GM11168 (cell line): ENCODE data around the gene MALSU1.
"Not testable (repeated sequence)": the region's sequence is repeated elsewhere in the genome, so short reads cannot be mapped to it uniquely, and the experiment has no call there.

Source experiments
- in situ Hi-C: fragments of 300-500 bp; cut with MboI; formaldehyde crosslinking; loops from one replicate; pipeline ENCODE4 v1.12.0; 2022; ENCODE audit warnings: low sequenced_read_pairs; ENCODE audit not compliant: unreplicated experiment

MALSU1 gene

GRCh38 chr7:23284871-23285270, 14.3 kb upstream of the MALSU1 start:
- in situ Hi-C loops: loop anchor here (25.0 kb wide), 1 partner anchor 402 kb away; the partner anchor contains the start of gene FAM221A

DNA sequence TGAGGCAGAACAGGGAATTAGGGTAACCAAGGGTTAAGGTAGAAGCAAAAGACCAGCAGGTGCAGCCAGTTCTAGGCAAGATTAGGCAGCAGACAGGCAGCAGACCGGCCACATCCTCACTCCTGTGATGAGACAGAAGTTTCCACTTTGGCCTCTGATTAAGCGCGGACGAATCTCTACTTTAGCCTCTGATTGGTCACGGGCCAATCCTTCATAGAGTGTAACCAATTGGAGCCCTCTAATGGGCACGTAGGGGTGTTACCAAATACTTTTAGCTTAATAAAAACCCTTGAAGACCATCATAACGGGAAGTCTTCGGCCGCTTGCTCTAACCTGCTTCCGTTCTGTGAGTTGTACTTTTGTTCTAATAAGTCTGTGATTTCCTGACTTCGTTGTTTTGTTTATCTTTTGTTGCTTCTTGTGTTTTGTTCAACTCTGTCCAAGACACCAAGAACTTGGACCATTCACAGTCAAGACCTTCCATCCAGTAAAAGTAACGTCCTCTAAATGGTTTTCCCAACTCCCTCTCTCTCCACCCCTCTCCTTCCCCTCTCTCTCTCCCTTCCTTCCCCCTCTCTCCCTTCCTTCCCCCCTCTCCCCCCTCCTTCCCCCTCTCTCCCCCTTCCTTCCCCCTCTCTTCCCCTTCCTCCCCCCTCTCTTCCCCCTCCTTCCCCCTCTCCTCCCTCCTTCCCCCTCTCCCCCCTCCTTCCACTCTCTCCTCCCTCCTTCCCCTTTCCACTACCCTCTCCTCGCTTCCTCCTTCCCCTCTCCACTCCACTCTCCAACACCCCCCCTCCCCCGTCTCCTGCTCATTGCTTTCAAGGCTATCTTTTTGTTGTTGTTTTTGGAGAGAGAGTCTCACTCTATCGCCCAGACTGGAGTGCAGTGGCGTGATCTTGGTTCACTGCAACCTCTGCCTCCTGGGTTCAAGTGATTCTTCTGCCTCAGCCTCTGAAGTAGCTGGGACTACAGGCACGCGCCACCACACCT, 13.2 kb upstream of the MALSU1 start:
- in situ Hi-C loops: loop anchor here (25.0 kb wide), 1 partner anchor 401 kb away; the partner anchor contains the start of gene FAM221A

DNA sequence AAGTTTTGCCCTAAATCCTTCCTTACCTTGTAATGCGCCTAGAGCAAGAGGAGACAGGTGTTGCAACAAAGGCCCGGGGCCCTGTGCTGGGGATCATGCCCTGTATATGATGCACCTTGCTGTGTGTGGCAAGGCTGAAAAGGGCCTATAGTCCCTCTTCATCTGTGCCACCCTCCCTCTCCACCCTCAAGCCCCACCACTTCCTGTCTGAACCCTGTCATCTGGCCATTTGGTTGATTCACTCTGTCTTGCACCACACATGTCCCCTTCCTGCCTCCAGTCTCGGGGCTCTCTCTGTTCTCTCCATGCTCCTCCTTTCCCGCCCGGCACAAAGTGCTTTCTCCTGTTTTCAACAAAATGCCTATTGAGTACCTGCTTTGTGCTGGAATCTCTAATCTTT, 11.5 kb upstream of the MALSU1 start:
- in situ Hi-C loops: loop anchor here (25.0 kb wide), 1 partner anchor 400 kb away; the partner anchor contains the start of gene FAM221A

GRCh38 chr7:23290993-23291392, 8.1 kb upstream of the MALSU1 start:
- in situ Hi-C loops: loop anchor here (25.0 kb wide), 1 partner anchor 396 kb away; the partner anchor contains the start of gene FAM221A

DNA sequence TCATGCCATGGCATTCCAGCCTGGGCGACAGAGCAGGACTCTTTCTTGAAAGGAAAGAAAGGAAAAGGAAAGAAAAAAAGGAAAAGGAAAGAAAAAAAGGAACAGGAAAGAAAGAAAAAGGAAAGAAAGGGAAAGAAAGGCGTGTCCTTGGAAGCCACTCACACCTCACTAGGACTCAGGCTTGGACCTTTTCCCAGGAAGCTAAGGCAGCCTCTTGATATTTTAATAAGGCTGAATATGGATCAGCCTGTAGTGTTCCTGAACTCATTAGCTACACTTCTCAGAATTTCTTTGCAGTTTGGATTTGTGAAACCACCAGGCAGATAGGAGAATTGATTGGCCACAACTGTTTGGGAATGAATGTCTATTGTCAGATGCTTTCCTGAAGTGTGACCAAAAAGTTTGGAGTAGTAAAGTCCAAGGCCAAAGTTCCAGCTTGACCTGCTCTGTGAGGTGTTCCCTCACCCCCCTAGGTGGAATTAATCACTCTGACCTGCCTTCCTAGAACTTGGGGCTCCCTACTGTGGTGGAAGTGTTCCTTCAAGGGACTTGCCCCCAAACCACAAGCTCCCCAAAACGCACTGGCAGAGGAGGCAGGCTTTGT, 7.1 kb upstream of the MALSU1 start:
- in situ Hi-C loops: loop anchor here (25.0 kb wide), 1 partner anchor 395 kb away; the partner anchor contains the start of gene FAM221A

DNA sequence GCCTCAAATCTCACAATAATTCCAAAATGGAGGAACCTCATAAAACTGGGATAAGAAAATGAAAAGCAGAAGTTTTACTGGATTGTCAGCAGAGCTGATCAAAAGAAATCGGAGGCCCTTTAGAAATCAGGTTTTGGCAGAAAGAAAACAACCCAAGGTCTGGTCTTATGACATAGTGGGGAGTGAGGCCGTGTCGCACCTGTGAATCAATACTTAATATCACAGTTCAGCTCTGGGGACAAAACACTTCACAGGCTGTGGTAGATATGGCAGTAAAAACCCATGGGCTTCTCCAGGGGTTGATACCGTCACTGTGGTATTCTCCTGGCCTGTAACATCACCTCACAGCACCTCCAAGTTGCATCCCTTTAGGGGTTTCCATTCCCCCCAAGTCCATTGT, 6.5 kb upstream of the MALSU1 start:
- in situ Hi-C loops: loop anchor here (25.0 kb wide), 1 partner anchor 395 kb away; the partner anchor contains the start of gene FAM221A

DNA sequence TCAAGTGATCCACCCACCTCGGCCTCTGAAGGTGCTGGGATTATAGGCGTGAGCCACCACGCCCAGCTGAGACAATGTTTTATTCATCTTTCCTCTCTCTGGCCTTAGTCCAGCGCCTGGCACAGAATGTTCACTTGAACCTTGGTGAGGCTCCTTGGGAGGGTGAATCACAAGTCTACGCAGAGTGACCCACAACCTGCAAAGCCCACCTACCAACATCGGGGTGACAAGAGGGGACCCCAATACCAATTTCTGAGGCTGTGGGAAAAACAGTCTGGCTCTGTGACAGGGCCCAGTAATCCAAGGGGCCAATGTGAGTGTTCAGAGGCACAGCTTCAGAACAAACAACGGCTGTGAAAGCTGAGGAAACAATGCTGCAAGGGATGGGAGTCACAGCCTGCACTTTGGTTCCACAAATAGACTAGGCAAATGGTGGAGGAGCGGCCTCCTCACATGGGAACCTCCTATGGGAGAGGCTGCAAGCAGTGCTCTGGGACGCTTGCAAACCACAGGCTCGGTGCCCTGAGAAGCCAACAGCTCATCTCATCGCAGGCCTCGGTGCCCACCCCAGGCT, 5.6 kb upstream of the MALSU1 start:
- in situ Hi-C loops: loop anchor here (25.0 kb wide), 1 partner anchor 394 kb away; the partner anchor contains the start of gene FAM221A

DNA sequence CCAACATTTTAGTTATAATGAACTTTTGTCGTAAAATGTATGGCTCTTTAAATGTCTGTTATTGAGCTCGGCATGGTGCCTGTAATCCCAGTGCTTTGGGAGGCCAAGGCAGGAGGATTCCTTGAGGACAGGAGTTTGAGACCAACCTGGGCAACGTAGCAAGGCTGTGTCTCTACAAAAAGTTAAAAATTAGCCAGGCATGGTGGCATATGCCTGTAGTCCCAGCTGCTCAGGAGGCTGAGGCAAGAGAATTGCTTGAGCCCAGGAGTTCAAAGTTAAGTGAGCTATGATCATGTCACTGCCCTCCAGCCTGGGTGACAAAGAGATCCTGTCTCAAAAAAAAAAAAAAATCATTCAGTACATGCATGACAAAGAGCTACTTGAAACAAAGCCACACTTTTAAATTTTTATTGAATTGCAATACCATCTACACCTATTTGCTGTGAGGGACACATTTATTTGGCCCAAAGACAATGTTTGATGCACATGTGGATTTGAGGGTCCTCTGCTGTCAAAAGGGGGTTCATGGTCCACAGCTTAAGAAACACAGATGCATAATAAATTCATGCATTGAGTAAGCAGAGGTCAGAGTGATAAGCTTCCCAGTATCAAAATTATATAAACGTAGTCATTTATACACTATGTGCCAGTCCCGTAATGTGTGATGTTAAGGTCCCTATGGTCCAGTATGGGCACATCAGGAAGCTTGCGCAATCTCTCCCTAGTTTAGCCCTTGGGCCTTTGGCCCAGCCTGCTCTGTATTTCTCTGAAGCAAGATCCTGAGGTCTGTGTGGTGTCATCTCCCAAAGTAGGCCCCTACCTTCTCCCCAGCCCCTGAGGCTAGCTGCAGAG, 4.4 kb upstream of the MALSU1 start:
- in situ Hi-C loops: loop anchor here (25.0 kb wide), 1 partner anchor 393 kb away; the partner anchor contains the start of gene FAM221A

DNA sequence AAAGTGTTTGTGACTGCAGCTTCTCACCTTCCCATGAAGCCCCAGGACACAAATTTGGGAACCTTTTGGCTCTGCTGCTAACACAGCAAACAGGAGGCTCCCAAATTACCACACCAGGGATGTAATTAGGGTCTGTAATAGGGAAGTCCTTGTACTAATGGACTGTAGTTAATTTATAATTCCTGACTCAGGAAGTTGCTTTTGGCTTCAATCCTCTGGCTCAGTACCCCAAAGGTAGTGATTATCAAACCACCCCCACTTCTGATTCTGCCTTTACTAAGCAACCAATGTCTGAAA, 3.8 kb upstream of the MALSU1 start:
- in situ Hi-C loops: loop anchor here (25.0 kb wide), 1 partner anchor 392 kb away; the partner anchor contains the start of gene FAM221A

- in situ Hi-C loops: loop anchor here (25.0 kb wide), 1 partner anchor 389 kb away; the partner anchor contains the start of gene FAM221A
These were observed 828 bp upstream of the MALSU1 start for GRCh38 chr7:23298141-23298881.

- in situ Hi-C loops: loop anchor here (25.0 kb wide), 1 partner anchor 387 kb away; the partner anchor contains the start of gene FAM221A
These were observed 696 bp downstream of the MALSU1 start for GRCh38 chr7:23299770-23300300.

DNA sequence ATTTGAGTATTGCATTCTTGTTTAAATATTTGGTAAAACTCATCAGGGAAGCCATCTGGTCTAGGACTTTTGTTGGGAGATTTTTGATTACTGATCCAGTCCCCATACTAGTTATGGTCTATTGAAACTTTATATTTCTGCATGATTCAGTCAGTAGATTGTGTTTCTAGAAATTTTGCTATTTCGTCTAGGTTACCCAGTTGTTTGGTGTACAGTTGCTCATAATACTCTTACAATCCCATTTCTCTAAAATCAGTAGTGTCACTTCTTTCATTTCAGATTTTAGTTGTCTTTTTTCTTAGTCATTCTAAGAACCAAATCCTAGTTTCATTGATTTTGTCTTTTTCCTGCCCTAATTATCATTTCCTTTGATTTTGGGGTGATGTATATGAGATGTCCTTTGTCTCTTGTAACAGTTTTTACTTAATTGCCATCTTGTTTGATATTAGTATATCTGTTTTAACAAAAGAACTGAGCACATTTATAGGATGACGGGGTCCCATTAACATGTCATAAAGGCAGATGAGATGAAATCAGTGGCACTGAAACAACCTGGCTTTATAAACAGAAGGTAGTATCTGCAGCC, 7.9 kb downstream of the MALSU1 start:
- in situ Hi-C loops: no loop called here

GRCh38 chr7:23308754-23309153, 9.6 kb downstream of the MALSU1 start:
- in situ Hi-C loops: no loop called here

DNA sequence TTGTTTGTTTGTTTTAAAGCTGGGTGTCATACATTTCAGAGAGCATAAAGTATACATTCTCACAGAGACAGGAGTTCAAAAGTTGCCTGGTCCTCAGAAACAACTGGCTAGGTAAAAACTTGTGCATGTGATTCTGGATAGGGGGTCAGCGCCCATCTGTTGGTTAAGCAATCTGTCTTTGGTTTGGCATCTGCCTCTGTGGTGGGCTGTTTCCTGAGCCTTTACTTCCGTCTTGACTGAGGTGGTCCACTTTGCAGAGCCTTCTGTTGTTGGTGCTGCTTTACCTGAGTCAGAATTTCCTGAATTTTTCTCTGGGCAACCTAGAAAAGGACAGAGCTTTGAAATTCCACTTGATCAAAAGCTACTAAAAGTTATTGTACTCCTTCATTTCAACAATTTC, 13.0 kb downstream of the MALSU1 start:
- in situ Hi-C loops: not testable (repeated sequence)

DNA sequence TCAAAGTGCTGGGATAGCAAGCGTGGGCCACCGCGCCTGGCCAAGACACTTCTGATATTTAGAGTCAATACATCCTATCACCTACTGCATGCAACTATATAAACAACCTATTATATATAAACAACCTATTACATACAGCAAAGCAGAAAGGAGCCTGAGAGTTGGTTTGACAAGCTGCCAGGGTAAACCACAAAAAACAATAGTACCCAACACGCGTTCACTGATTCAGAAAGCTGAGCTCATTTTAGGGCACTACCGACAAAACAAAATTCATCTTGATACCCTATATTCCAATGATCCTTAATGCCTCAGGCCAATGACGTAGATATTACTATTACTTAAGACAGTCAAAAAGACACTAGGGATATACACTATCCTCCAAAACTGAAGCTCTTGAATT, 16.2 kb downstream of the MALSU1 start:
- in situ Hi-C loops: no loop called here

GRCh38 chr7:23331132-23331531, 32.0 kb downstream of the MALSU1 start:
- in situ Hi-C loops: no loop called here

- in situ Hi-C loops: no loop called here
These were observed 33.1 kb downstream of the MALSU1 start for GRCh38 chr7:23332193-23332592.

- in situ Hi-C loops: no loop called here
These were observed 33.9 kb downstream of the MALSU1 start for GRCh38 chr7:23332910-23333612.
